Measurements from ENCODE around the gene LUC7L. TPM values are rescaled to one million over a fixed set of nuclear protein-coding genes. Genes with fewer than 3 reads are reported as not detected.

The LUC7L gene, protein sequence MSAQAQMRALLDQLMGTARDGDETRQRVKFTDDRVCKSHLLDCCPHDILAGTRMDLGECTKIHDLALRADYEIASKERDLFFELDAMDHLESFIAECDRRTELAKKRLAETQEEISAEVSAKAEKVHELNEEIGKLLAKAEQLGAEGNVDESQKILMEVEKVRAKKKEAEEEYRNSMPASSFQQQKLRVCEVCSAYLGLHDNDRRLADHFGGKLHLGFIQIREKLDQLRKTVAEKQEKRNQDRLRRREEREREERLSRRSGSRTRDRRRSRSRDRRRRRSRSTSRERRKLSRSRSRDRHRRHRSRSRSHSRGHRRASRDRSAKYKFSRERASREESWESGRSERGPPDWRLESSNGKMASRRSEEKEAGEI
- total RNA-seq (2022; extraction: Qiagen RNA extraction; ENCODE audit: low read depth), result 46.2 to 59.0 TPM (median 55.7 TPM) in 5 replicates

GRCh38 chr16:228852-229730 is at the start of gene LUC7L:
LUC7L (minus strand) TSS chr16:229449; CDS start chr16:229339, 110 bp downstream.

DNA sequence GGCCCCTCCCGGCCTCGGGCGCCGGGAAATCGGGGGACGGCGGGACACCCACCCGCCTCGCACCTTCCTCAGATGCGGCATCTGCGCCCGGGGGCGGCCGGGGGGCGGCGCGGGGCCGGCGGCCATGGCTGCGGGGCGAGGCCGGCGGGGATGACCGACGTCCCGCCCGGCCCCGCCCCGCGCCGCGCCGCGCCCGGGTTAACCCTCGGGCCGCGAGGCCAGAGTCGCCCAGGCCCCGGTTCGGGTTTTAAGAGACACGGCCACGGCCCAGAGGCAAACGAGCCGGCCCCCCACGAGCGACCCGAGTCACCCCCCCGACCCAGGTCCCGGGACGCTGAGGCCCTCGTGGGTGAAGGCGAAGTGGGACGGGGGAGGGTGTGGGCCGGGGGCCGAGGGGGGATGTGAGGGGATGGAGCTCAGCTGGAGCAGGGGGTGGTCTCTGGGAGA is 46.6 kb upstream of the LUC7L start, which contains the start of gene RGS11:
TSS of gene RGS11 (minus strand) at position 159 of the 447 bp plus-strand sequence. CDS start at position 126, 33 bp downstream.

GRCh38 chr16:234468-235305 is 5.4 kb upstream of the LUC7L start, which contains the start of gene FAM234A:
FAM234A (plus strand) TSS chr16:234821; CDS start chr16:254414, 19,593 bp downstream.

DNA sequence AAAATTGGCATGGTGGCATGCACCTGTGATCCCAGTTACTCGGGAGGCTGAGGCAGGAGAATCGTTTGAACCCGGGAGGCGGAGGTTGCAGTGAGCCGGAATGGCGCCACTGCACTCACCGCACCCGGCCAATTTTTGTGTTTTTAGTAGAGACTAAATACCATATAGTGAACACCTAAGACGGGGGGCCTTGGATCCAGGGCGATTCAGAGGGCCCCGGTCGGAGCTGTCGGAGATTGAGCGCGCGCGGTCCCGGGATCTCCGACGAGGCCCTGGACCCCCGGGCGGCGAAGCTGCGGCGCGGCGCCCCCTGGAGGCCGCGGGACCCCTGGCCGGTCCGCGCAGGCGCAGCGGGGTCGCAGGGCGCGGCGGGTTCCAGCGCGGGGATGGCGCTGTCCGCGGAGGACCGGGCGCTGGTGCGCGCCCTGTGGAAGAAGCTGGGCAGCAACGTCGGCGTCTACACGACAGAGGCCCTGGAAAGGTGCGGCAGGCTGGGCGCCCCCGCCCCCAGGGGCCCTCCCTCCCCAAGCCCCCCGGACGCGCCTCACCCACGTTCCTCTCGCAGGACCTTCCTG is 49.1 kb downstream of the LUC7L start, which contains the start of gene HBQ1:
TSS of gene HBQ1 (plus strand) at position 359 of the 575 bp plus-strand sequence. CDS start at position 387, 28 bp downstream.

GRCh38 chr16:176477-177382 is 52.5 kb downstream of the LUC7L start, which contains the start of gene HBA1:
HBA1 (plus strand) TSS chr16:176680; CDS start chr16:176717, 37 bp downstream.

DNA sequence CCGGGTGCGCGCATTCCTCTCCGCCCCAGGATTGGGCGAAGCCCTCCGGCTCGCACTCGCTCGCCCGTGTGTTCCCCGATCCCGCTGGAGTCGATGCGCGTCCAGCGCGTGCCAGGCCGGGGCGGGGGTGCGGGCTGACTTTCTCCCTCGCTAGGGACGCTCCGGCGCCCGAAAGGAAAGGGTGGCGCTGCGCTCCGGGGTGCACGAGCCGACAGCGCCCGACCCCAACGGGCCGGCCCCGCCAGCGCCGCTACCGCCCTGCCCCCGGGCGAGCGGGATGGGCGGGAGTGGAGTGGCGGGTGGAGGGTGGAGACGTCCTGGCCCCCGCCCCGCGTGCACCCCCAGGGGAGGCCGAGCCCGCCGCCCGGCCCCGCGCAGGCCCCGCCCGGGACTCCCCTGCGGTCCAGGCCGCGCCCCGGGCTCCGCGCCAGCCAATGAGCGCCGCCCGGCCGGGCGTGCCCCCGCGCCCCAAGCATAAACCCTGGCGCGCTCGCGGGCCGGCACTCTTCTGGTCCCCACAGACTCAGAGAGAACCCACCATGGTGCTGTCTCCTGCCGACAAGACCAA is 56.8 kb downstream of the LUC7L start, which contains the start of gene HBA2:
TSS of gene HBA2 (plus strand) at position 503 of the 568 bp plus-strand sequence. CDS start at position 540, 37 bp downstream.

DNA sequence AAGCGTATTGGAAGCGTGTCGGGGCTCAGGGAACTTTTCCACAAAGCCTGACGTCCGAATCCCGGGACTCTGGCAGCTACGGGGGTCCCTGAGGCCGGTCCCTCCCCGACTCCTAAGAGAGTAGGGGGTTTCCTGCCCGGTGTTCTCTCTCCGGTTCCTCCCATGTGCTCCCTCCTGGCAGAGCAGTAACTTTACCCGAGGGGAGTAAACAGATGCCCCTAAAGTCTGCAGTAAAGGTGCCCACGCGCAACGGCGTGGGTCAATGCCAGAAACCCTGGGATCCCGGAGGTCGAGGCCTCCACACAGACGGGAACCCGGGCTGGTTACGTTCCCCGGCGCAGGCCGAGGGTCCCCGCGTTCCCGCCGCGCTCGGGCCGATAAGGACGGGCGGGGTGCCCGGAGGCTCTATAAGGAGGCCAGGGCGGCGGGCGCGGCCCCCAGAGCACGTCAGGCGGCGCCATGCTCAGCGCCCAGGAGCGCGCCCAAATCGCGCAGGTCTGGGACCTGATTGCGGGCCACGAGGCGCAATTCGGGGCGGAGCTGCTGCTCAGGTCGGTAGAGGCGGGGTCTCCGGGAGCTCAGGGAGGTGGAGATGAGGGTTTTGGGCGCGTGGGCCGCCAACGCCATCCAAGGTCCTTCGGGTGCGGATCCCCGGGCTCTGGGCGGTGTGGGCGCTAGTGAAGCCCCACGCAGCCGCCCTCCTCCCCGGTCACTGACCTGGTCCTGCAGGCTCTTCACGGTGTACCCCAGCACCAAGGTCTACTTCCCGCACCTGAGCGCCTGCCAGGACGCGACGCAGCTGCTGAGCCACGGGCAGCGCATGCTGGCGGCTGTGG is 63.5 kb downstream of the LUC7L start, which contains the start of gene HBM:
TSS of gene HBM (plus strand) at position 440 of the 836 bp plus-strand sequence. CDS start at position 460, 20 bp downstream.

GRCh38 chr16:152141-153128 is 76.8 kb downstream of the LUC7L start, which contains the start of gene HBZ:
HBZ (plus strand) TSS chr16:152644; CDS start chr16:152910, 266 bp downstream.

Other genes with a start within 250 kb of the LUC7L start
- gene POLR3K, start 175.8 kb downstream of the LUC7L start, total RNA-seq (2022; extraction: Qiagen RNA extraction; ENCODE audit: low read depth), result 37.5 to 43.1 TPM (median 41.6 TPM) in 5 replicates
- gene SNRNP25, start 175.6 kb downstream of the LUC7L start, total RNA-seq (2022; extraction: Qiagen RNA extraction; ENCODE audit: low read depth), result 59.6 to 78.0 TPM (median 75.6 TPM) in 5 replicates
- 19.8 to 32.1 TPM (median 28.4 TPM) in 5 replicates for gene RHBDF1, start 156.8 kb downstream of the LUC7L start, total RNA-seq (2022; extraction: Qiagen RNA extraction; ENCODE audit: low read depth)
- gene MPG, start 151.2 kb downstream of the LUC7L start, total RNA-seq (2022; extraction: Qiagen RNA extraction; ENCODE audit: low read depth), result 54.2 to 80.9 TPM (median 71.8 TPM) in 5 replicates
- 23.1 to 31.0 TPM (median 30.2 TPM) in 5 replicates for gene NPRL3, start 90.8 kb downstream of the LUC7L start, total RNA-seq (2022; extraction: Qiagen RNA extraction; ENCODE audit: low read depth)
- gene HBZ, start 76.8 kb downstream of the LUC7L start, total RNA-seq (2022; extraction: Qiagen RNA extraction; ENCODE audit: low read depth), result 0.13 TPM in 1 of 5 replicates, not detected in the others
- not detected in 5 replicates for gene HBM, start 63.5 kb downstream of the LUC7L start, total RNA-seq (2022; extraction: Qiagen RNA extraction; ENCODE audit: low read depth)
- 0.27 to 0.53 TPM (median 0.40 TPM) in 3 of 5 replicates, not detected in the others for gene HBA2, start 56.6 kb downstream of the LUC7L start, total RNA-seq (2022; extraction: Qiagen RNA extraction; ENCODE audit: low read depth)
- 0.91 to 1.6 TPM (median 1.3 TPM) in 5 replicates for gene HBA1, start 52.8 kb downstream of the LUC7L start, total RNA-seq (2022; extraction: Qiagen RNA extraction; ENCODE audit: low read depth)
- 4.6 to 8.4 TPM (median 7.2 TPM) in 5 replicates for gene HBQ1, start 49.0 kb downstream of the LUC7L start, total RNA-seq (2022; extraction: Qiagen RNA extraction; ENCODE audit: low read depth)
- gene FAM234A, start 5.4 kb upstream of the LUC7L start, total RNA-seq (2022; extraction: Qiagen RNA extraction; ENCODE audit: low read depth), result 43.8 to 50.6 TPM (median 45.5 TPM) in 5 replicates
- 3.7 to 5.5 TPM (median 4.1 TPM) in 5 replicates for gene RGS11, start 46.5 kb upstream of the LUC7L start, total RNA-seq (2022; extraction: Qiagen RNA extraction; ENCODE audit: low read depth)
- 1.8 to 3.8 TPM (median 2.5 TPM) in 5 replicates for gene ARHGDIG, start 51.1 kb upstream of the LUC7L start, total RNA-seq (2022; extraction: Qiagen RNA extraction; ENCODE audit: low read depth)
- gene PDIA2, start 53.7 kb upstream of the LUC7L start, total RNA-seq (2022; extraction: Qiagen RNA extraction; ENCODE audit: low read depth), result 0.23 to 0.89 TPM (median 0.57 TPM) in 4 of 5 replicates, not detected in the other
- gene AXIN1, start 123.3 kb upstream of the LUC7L start, total RNA-seq (2022; extraction: Qiagen RNA extraction; ENCODE audit: low read depth), result 27.2 to 35.2 TPM (median 34.5 TPM) in 5 replicates
- gene MRPL28, start 141.1 kb upstream of the LUC7L start, total RNA-seq (2022; extraction: Qiagen RNA extraction; ENCODE audit: low read depth), result 114 to 137 TPM (median 122 TPM) in 5 replicates
- 22.4 to 38.6 TPM (median 36.8 TPM) in 5 replicates for gene PGAP6, start 152.5 kb upstream of the LUC7L start, total RNA-seq (2022; extraction: Qiagen RNA extraction; ENCODE audit: low read depth)
- 265 to 436 TPM (median 422 TPM) in 5 replicates for gene NME4, start 167.8 kb upstream of the LUC7L start, total RNA-seq (2022; extraction: Qiagen RNA extraction; ENCODE audit: low read depth)
- 19.3 to 29.5 TPM (median 28.7 TPM) in 5 replicates for gene DECR2, start 172.4 kb upstream of the LUC7L start, total RNA-seq (2022; extraction: Qiagen RNA extraction; ENCODE audit: low read depth)
- gene RAB11FIP3, start 196.2 kb upstream of the LUC7L start, total RNA-seq (2022; extraction: Qiagen RNA extraction; ENCODE audit: low read depth), result 17.3 to 23.6 TPM (median 20.1 TPM) in 5 replicates

Data from A549 treated with CpdA at 1 μM for 4 hours (cell line).